CD14-positive monocyte (primary cell): ENCODE measurements around the gene OR1C1. TPM values are rescaled to one million over a fixed set of nuclear protein-coding genes. Genes with fewer than 3 reads are reported as not detected.

Experiments used
- DNase-seq, 3 donors: peaks; one replicate each; pipeline ENCODE4 v3.0.0-alpha.2; 2011 to 2022
- H2AFZ ChIP-seq: 2 replicates; pipeline ENCODE4 v1.6.0; 2012; ENCODE audit warnings: mild to moderate bottlenecking, low read depth, low read length, inconsistent platforms; ENCODE audit not compliant: insufficient read depth, poor library complexity, severe bottlenecking
- H3K27ac ChIP-seq, 2 donors: 1 replicate in 1 of 2; 2 replicates in 1 of 2; pipeline ENCODE4 v1.5.1; 2012 to 2013; ENCODE audit warnings: low read length in 2 of 2, control low read depth in 1 of 2, inconsistent platforms in 1 of 2, low read depth in 1 of 2, mild to moderate bottlenecking in 1 of 2
- H3K27me3 ChIP-seq, 2 donors: one replicate each; pipeline versions ENCODE4 v1.6.0 to v1.6.1; 2011 to 2013; ENCODE audit warnings: low read length in 2 of 2; ENCODE audit not compliant: control insufficient read depth in 2 of 2, insufficient read depth in 2 of 2
- H3K36me3 ChIP-seq, 2 donors: replicated peaks in 1 of 2; 1 replicate in 1 of 2; 2 replicates in 1 of 2; pipeline versions ENCODE4 v1.5.1 to v1.6.1; 2012 to 2013; ENCODE audit warnings: low read length in 2 of 2, control low read depth in 1 of 2, inconsistent platforms in 1 of 2, mild to moderate bottlenecking in 1 of 2; ENCODE audit not compliant: insufficient read depth in 2 of 2, control insufficient read depth in 1 of 2
- H3K4me1 ChIP-seq, 2 donors: 1 replicate in 1 of 2; 2 replicates in 1 of 2; pipeline versions ENCODE4 v1.5.1 to v1.6.1; 2012 to 2013; ENCODE audit warnings: low read length in 2 of 2, control low read depth in 1 of 2, inconsistent platforms in 1 of 2, mild to moderate bottlenecking in 1 of 2, moderate library complexity in 1 of 2; ENCODE audit not compliant: insufficient read depth in 2 of 2, control insufficient read depth in 1 of 2
- H3K4me2 ChIP-seq: replicated peaks from 2 replicates; pipeline ENCODE3; 2012; ENCODE audit warnings: low read length, moderate library complexity, mild to moderate bottlenecking; ENCODE audit not compliant: poor library complexity, severe bottlenecking; ENCODE audit errors: extremely low read depth
- H3K4me3 ChIP-seq, 3 experiments: fragments of 200-600 bp in 1 of 3; sonication (generic) in 1 of 3; replicated peaks in 1 of 3; 1 replicate in 2 of 3; 2 replicates in 1 of 3; pipeline ENCODE4 v1.5.1; 2011 to 2013; ENCODE audit warnings: low read length in 3 of 3, mild to moderate bottlenecking in 3 of 3, control low read depth in 2 of 3, low read depth in 2 of 3, inconsistent platforms in 1 of 3, moderate library complexity in 1 of 3
- H3K79me2 ChIP-seq: 2 replicates; pipeline ENCODE4 v1.6.0; 2012; ENCODE audit warnings: mild to moderate bottlenecking, control low read depth, inconsistent platforms, low read length, moderate library complexity; ENCODE audit not compliant: insufficient read depth
- H3K9ac ChIP-seq: 2 replicates; pipeline ENCODE4 v1.6.0; 2017; ENCODE audit warnings: low read length, mild to moderate bottlenecking; ENCODE audit not compliant: insufficient read depth, poor library complexity, severe bottlenecking
- H3K9me3 ChIP-seq, 2 donors: replicated peaks in 1 of 2; 1 replicate in 1 of 2; 2 replicates in 1 of 2; pipeline versions ENCODE4 v1.5.1 to v1.6.1; 2012 to 2013; ENCODE audit warnings: low read length in 2 of 2, control low read depth in 1 of 2; ENCODE audit not compliant: control insufficient read depth in 1 of 2, insufficient read depth in 1 of 2
- H4K20me1 ChIP-seq: 2 replicates; pipeline ENCODE4 v1.6.0; 2012; ENCODE audit warnings: mild to moderate bottlenecking, low read length, control low read depth, moderate library complexity; ENCODE audit not compliant: insufficient read depth
- H3K27ac Mint-ChIP-seq, 7 donors: one replicate each; pipeline ENCODE4 v1.8.0; 2020; ENCODE audit warnings: mild to moderate bottlenecking in 7 of 7, mixed read lengths in 7 of 7, moderate library complexity in 6 of 7, inconsistent platforms in 2 of 7
- H3K27me3 Mint-ChIP-seq, 3 donors: one replicate each; pipeline ENCODE4 v1.8.0; 2021 to 2022; ENCODE audit warnings: low read depth in 3 of 3, mild to moderate bottlenecking in 3 of 3, mixed read lengths in 3 of 3, moderate library complexity in 3 of 3, inconsistent platforms in 1 of 3
- H3K36me3 Mint-ChIP-seq, 2 donors: one replicate each; pipeline ENCODE4 v1.8.0; 2020; ENCODE audit warnings: mixed read lengths in 2 of 2, inconsistent platforms in 1 of 2, mild to moderate bottlenecking in 1 of 2
- H3K4me1 Mint-ChIP-seq: one replicate; pipeline ENCODE4 v1.8.0; 2020; ENCODE audit warnings: mild to moderate bottlenecking, mixed read lengths
- H3K4me3 Mint-ChIP-seq, 2 donors: one replicate each; pipeline ENCODE4 v1.8.0; 2020; ENCODE audit warnings: mild to moderate bottlenecking in 2 of 2, mixed read lengths in 2 of 2, moderate library complexity in 1 of 2
- H3K9me3 Mint-ChIP-seq, 7 donors: one replicate each; pipeline ENCODE4 v1.8.0; 2020 to 2022; ENCODE audit warnings: mixed read lengths in 7 of 7, mild to moderate bottlenecking in 6 of 7, moderate library complexity in 6 of 7, inconsistent platforms in 2 of 7
- CTCF ChIP-seq: fragments of 200-600 bp; IDR thresholded peaks from one replicate; pipeline ENCODE4 v1.8.0; 2022; ENCODE audit warnings: antibody characterized with exemption, mild to moderate bottlenecking
- WGBS: methylation state at CpG from one replicate; pipeline ENCODE4 v1.1.5; 2013; ENCODE audit warnings: missing lambda C conversion rate; ENCODE audit not compliant: insufficient coverage; 5-methylcytosine and 5-hydroxymethylcytosine counted together
- intact Hi-C, 2 donors: fragments of 100-400 bp; cut with micrococcal nuclease; formaldehyde crosslinking; loops; one replicate each; pipeline versions ENCODE4 v1.15.0 to v1.15.1; 2023
- polyA plus RNA-seq, 3 donors: library from polyadenylated mRNA; depleted of rRNA in 1 of 3; unstranded in 2 of 3; stranded (reverse) in 1 of 3; fragments of 300-500 nt in 2 of 3; fragments of >200 nt in 1 of 3; fragmentation: Illumina TruSeq in 2 of 3; gene quantifications; 1 replicate in 2 of 3; 2 replicates in 1 of 3; pipeline ENCODE4 v1.2.3, GENCODE V29; 2012 to 2021

The OR1C1 gene
- polyA plus RNA-seq, 3 donors = not detected

GRCh38 chr1:247738315-247738714 is 22.0 kb downstream of the OR1C1 start, which contains the start of gene OR14K1:
OR14K1 (plus strand) TSS chr1:247738615; CDS start chr1:247738615, 0 bp downstream.
- intact Hi-C loops = no loop called here
- Histone ChIP-seq H3K36me3 (no peaks in the 10 kb centered on the region), H3K79me2 (no peaks in the 10 kb centered on the region), H3K27me3 (no peaks in the 10 kb centered on the region), H3K27ac (no peak within 1 kb of the TSS), H3K4me2 (no peak within 1 kb of the TSS), H3K4me1 (no peaks in the 10 kb centered on the region), H4K20me1 (no peaks in the 10 kb centered on the region), H2AFZ (no peak within 1 kb of the TSS), H3K9me3 (no peaks in the 10 kb centered on the region), H3K4me3 (no peak within 1 kb of the TSS), H3K9ac (no peak within 1 kb of the TSS)
- Mint-ChIP-seq H3K27me3 (no peaks in the 10 kb centered on the region), H3K36me3 (no peaks in the 10 kb centered on the region), H3K4me1 (no peaks in the 10 kb centered on the region), H3K27ac (no peak within 1 kb of the TSS), H3K9me3 (peaks cover 0 to 10% (median 1%) of the 10 kb centered on the region in 7 donors), H3K4me3 (no peak within 1 kb of the TSS)
- no peak for DNase-seq
- TF ChIP-seq CTCF = no peak
- no CpG with 5 or more reads among the region's 1 CpG for WGBS

GRCh38 chr1:247721222-247721621 is 39.1 kb downstream of the OR1C1 start:
- no peak overlapping the region for H3K27ac ChIP-seq
- Mint-ChIP-seq H3K4me1 (no peaks in the 10 kb centered on the region), H3K27me3 (no peaks in the 10 kb centered on the region), H3K27ac (no peak overlapping the region), H3K36me3 (no peaks in the 10 kb centered on the region), H3K9me3 (peaks cover 0 to 8% (median 2%) of the 10 kb centered on the region in 7 donors), H3K4me3 (no peak overlapping the region)
- H3K4me1 ChIP-seq = no peaks in the 10 kb centered on the region
- intact Hi-C loops = no loop called here
- WGBS = no CpG with 5 or more reads among the region's 4 CpGs
- H3K27me3 ChIP-seq = no peaks in the 10 kb centered on the region
- no peak for DNase-seq
- TF ChIP-seq CTCF = no peak
- H3K4me3 ChIP-seq = no peak overlapping the region
- no peaks in the 10 kb centered on the region for H4K20me1 ChIP-seq
- no peak overlapping the region for H3K9ac ChIP-seq
- no peaks in the 10 kb centered on the region for H3K79me2 ChIP-seq
- H3K9me3 ChIP-seq = peaks cover 6% of the 10 kb centered on the region in 2 donors
- no peak overlapping the region for H3K4me2 ChIP-seq
- no peaks in the 10 kb centered on the region for H3K36me3 ChIP-seq
- H2AFZ ChIP-seq = no peak overlapping the region
